Left ventricle myocardium inferior (tissue), 1 donor: ENCODE results near the gene EPB42. TPM values are rescaled to one million over a fixed set of nuclear protein-coding genes. Genes with fewer than 3 reads are reported as not detected.

Source experiments
- DNase-seq: peaks from one replicate; pipeline ENCODE4 v3.0.0-alpha.2; 2020
- H3K27ac ChIP-seq: fragments of 200-600 bp; replicated peaks from 2 replicates; pipeline ENCODE4 v1.8.0; 2021
- H3K27me3 ChIP-seq: fragments of 200-600 bp; 2 replicates; pipeline ENCODE4 v1.8.0; 2021; ENCODE audit warnings: low read depth
- H3K36me3 ChIP-seq: fragments of 200-600 bp; 2 replicates; pipeline ENCODE4 v1.8.0; 2021
- H3K4me1 ChIP-seq: fragments of 200-600 bp; 2 replicates; pipeline ENCODE4 v1.8.0; 2021
- H3K4me3 ChIP-seq: fragments of 200-600 bp; 2 replicates; pipeline ENCODE4 v1.8.0; 2021; ENCODE audit warnings: mild to moderate bottlenecking, moderate library complexity
- H3K9me3 ChIP-seq: fragments of 200-600 bp; replicated peaks from 2 replicates; pipeline ENCODE4 v1.8.0; 2021
- intact Hi-C: fragments of 100-400 bp; cut with micrococcal nuclease; formaldehyde crosslinking; loops from one replicate; pipeline ENCODE4 v1.11.0; 2022
- total RNA-seq: library from RNA; stranded (reverse); fragmentation: NEBNext Ultra II Directional; extraction: Animal tissue kit (Norgen Biotek cat#: 25700); gene quantifications from one replicate; pipeline ENCODE4 v1.2.1, GENCODE V29; 2021
- TF ChIP-seq, protein P1 (sequence below): fragments of 200-600 bp; IDR thresholded peaks from 2 replicates; pipeline ENCODE4 v1.8.0; 2021; ENCODE audit warnings: antibody characterized with exemption, mild to moderate bottlenecking, borderline replicate concordance
- donor health status: DM: no; HTN: yes; CAD: no; lungs with severe emphysema.

Gene EPB42
- total RNA-seq, 1 donor from 2014 or later, result not detected

DNA sequence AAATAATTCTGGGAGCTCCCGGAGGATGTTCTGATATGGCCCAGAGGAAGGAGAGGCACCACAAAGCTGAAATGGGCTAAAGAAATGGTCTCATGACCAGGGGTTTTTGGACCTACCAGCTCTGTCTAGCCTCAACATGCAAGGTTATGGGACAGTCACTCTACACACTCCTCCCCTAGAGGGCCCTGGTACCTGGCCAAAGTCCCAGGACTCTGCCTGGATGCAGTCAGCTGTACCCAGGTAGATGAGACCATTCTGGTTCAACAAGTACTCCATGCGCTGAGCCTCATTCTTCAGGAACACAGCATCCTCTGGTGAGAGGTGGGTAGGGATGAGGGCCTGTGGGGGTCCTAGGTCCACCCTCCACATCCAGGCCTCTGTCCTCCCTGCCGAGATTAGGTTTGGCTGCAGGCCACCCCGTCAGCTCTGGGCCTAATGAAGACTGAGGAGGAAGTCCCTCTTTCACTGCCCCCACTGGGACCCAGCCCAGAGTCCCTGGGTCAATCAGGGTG is 9.5 kb downstream of the EPB42 start:
- H3K27ac ChIP-seq, result no peak overlapping the region
- intact Hi-C loops, result no loop called here

DNA sequence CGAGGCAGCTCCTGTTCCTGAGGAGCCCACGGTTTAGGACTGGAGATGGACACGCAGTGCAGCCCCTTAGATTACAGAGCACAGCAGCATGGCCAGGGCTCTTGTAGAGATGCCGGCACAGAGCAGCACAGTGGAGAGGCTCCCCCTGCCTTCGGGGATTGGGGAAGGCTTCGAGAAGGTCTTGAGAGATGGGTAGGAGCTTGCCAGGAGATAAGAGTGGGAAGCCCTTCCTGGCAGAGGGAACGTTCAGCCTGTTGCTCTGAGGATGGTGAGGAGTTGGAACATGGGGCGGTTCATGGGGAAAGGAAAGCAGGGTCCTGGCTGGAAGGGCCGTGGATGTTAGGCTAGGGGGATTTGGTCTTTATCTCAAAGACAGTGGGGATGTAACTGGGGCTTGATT is 10.0 kb downstream of the EPB42 start:
- Histone ChIP-seq H3K4me1 (peaks cover 9% of the 10 kb centered on the region), H3K36me3 (no peaks in the 10 kb centered on the region), H3K27ac (no peak overlapping the region), H3K9me3 (no peaks in the 10 kb centered on the region), H3K27me3 (peaks cover 39% of the 10 kb centered on the region), H3K4me3 (no peak overlapping the region)
- intact Hi-C loops, result no loop called here
- TF ChIP-seq, protein P1, sequence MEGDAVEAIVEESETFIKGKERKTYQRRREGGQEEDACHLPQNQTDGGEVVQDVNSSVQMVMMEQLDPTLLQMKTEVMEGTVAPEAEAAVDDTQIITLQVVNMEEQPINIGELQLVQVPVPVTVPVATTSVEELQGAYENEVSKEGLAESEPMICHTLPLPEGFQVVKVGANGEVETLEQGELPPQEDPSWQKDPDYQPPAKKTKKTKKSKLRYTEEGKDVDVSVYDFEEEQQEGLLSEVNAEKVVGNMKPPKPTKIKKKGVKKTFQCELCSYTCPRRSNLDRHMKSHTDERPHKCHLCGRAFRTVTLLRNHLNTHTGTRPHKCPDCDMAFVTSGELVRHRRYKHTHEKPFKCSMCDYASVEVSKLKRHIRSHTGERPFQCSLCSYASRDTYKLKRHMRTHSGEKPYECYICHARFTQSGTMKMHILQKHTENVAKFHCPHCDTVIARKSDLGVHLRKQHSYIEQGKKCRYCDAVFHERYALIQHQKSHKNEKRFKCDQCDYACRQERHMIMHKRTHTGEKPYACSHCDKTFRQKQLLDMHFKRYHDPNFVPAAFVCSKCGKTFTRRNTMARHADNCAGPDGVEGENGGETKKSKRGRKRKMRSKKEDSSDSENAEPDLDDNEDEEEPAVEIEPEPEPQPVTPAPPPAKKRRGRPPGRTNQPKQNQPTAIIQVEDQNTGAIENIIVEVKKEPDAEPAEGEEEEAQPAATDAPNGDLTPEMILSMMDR, result no peak
- DNase-seq, result no peak

More for the DNA sequence above, 9.5 kb downstream of the EPB42 start:
- H3K27me3 ChIP-seq, result peaks cover 39% of the 10 kb centered on the region
- no peaks in the 10 kb centered on the region for H3K9me3 ChIP-seq
- peaks cover 9% of the 10 kb centered on the region for H3K4me1 ChIP-seq
- TF ChIP-seq, protein P1, result no peak
- no peaks in the 10 kb centered on the region for H3K36me3 ChIP-seq
- no peak for DNase-seq
- H3K4me3 ChIP-seq, result no peak overlapping the region

GRCh38 chr15:43210172-43210745 is 10.6 kb downstream of the EPB42 start:
- Histone ChIP-seq H3K4me1 (peaks cover 9% of the 10 kb centered on the region), H3K27me3 (peaks cover 39% of the 10 kb centered on the region), H3K4me3 (no peak overlapping the region), H3K9me3 (no peaks in the 10 kb centered on the region), H3K27ac (no peak overlapping the region), H3K36me3 (no peaks in the 10 kb centered on the region)
- TF ChIP-seq, protein P1, result no peak
- intact Hi-C loops, result no loop called here
- no peak for DNase-seq

GRCh38 chr15:43209059-43209824 is 11.6 kb downstream of the EPB42 start:
- no peak overlapping the region for H3K27ac ChIP-seq
- no peaks in the 10 kb centered on the region for H3K9me3 ChIP-seq
- TF ChIP-seq, protein P1, result peak; percentile 30
- intact Hi-C loops, result no loop called here
- H3K36me3 ChIP-seq, result no peaks in the 10 kb centered on the region
- DNase-seq, result no peak
- no peak overlapping the region for H3K4me3 ChIP-seq
- H3K27me3 ChIP-seq, result peaks cover 39% of the 10 kb centered on the region
- H3K4me1 ChIP-seq, result peaks cover 1% of the 10 kb centered on the region

GRCh38 chr15:43208052-43209002 is 12.5 kb downstream of the EPB42 start:
- H3K27ac ChIP-seq, result no peak overlapping the region
- no peaks in the 10 kb centered on the region for H3K36me3 ChIP-seq
- peaks cover 39% of the 10 kb centered on the region for H3K27me3 ChIP-seq
- no peak for DNase-seq
- no peaks in the 10 kb centered on the region for H3K9me3 ChIP-seq
- no peak overlapping the region for H3K4me3 ChIP-seq
- TF ChIP-seq, protein P1, result no peak
- peaks cover 6% of the 10 kb centered on the region for H3K4me1 ChIP-seq
- intact Hi-C loops, result no loop called here
